H9 (cell line): ENCODE data around the gene MLYCD. TPM values are rescaled to one million over a fixed set of nuclear protein-coding genes. Genes with fewer than 3 reads are reported as not detected.
"Not testable (repeated sequence)": the region's sequence is repeated elsewhere in the genome, so short reads cannot be mapped to it uniquely, and the experiment has no call there.

Experiments used
- DNase-seq: peaks from one replicate; pipeline ENCODE4 v3.0.0-alpha.2; 2017
- H2AFZ ChIP-seq: one replicate; pipeline ENCODE4 v1.6.1; 2013; ENCODE audit warnings: mild to moderate bottlenecking, low read length, control low read depth, moderate library complexity
- H2AK5ac ChIP-seq: 2 replicates; pipeline ENCODE4 v1.6.1; 2013; ENCODE audit warnings: low read length, control low read depth, mixed read lengths; ENCODE audit not compliant: insufficient read length
- H2BK120ac ChIP-seq: one replicate; pipeline ENCODE4 v1.6.1; 2013; ENCODE audit warnings: low read depth, mild to moderate bottlenecking, low read length, control low read depth, inconsistent platforms; ENCODE audit not compliant: poor library complexity, severe bottlenecking
- H2BK12ac ChIP-seq: 2 replicates; pipeline ENCODE4 v1.6.1; 2013; ENCODE audit warnings: low read length, control low read depth, mixed read lengths, low read depth; ENCODE audit not compliant: insufficient read length
- H2BK15ac ChIP-seq: 2 replicates; pipeline ENCODE4 v1.6.1; 2013; ENCODE audit warnings: low read depth, low read length, control low read depth
- H2BK20ac ChIP-seq: one replicate; pipeline ENCODE4 v1.6.1; 2013; ENCODE audit warnings: low read depth, mild to moderate bottlenecking, low read length, control low read depth, inconsistent platforms; ENCODE audit not compliant: poor library complexity, severe bottlenecking
- H2BK5ac ChIP-seq: 2 replicates; pipeline ENCODE4 v1.6.1; 2013; ENCODE audit warnings: low read length, control low read depth, mixed read lengths; ENCODE audit not compliant: insufficient read length
- H3K14ac ChIP-seq: 2 replicates; pipeline ENCODE4 v1.6.1; 2013; ENCODE audit warnings: low read length, control low read depth; ENCODE audit not compliant: insufficient read depth
- H3K18ac ChIP-seq: 2 replicates; pipeline ENCODE4 v1.6.1; 2013; ENCODE audit warnings: low read depth, mild to moderate bottlenecking, mixed read lengths, low read length, control low read depth; ENCODE audit not compliant: insufficient read length
- H3K23ac ChIP-seq: 2 replicates; pipeline ENCODE4 v1.6.1; 2013; ENCODE audit warnings: low read length, control low read depth, mixed read lengths, low read depth; ENCODE audit not compliant: insufficient read length
- H3K23me2 ChIP-seq: 2 replicates; pipeline ENCODE4 v1.6.1; 2013; ENCODE audit warnings: low read depth, mild to moderate bottlenecking, mixed read lengths, low read length, control low read depth; ENCODE audit not compliant: insufficient read length, poor library complexity, severe bottlenecking
- H3K27ac ChIP-seq: 2 replicates; pipeline ENCODE4 v1.5.1; 2013; ENCODE audit warnings: low read length, control low read depth, mixed read lengths, low read depth; ENCODE audit not compliant: insufficient read length
- H3K27me3 ChIP-seq: 2 replicates; pipeline ENCODE4 v1.6.1; 2013; ENCODE audit warnings: low read length, control low read depth, inconsistent platforms; ENCODE audit not compliant: insufficient read depth
- H3K4ac ChIP-seq: 2 replicates; pipeline ENCODE4 v1.6.1; 2013; ENCODE audit warnings: low read depth, mild to moderate bottlenecking, control low read depth, inconsistent platforms, low read length, moderate library complexity
- H3K4me1 ChIP-seq: 2 replicates; pipeline ENCODE4 v1.6.1; 2013; ENCODE audit warnings: low read length, control low read depth, inconsistent platforms; ENCODE audit not compliant: insufficient read depth
- H3K4me2 ChIP-seq: 2 replicates; pipeline ENCODE4 v1.6.1; 2013; ENCODE audit warnings: low read length, control low read depth, mixed read lengths; ENCODE audit not compliant: insufficient read length, insufficient read depth
- H3K56ac ChIP-seq: 2 replicates; pipeline ENCODE4 v1.6.1; 2013; ENCODE audit warnings: low read depth, mild to moderate bottlenecking, mixed read lengths, low read length, control low read depth; ENCODE audit not compliant: insufficient read length
- H3K79me1 ChIP-seq: 2 replicates; pipeline ENCODE4 v1.6.1; 2013; ENCODE audit warnings: low read depth, mild to moderate bottlenecking, moderate library complexity, low read length, control low read depth, inconsistent platforms; ENCODE audit not compliant: insufficient read depth, poor library complexity, severe bottlenecking
- H3K79me2 ChIP-seq: 2 replicates; pipeline ENCODE4 v1.6.1; 2013; ENCODE audit warnings: low read length, control low read depth, inconsistent platforms; ENCODE audit not compliant: insufficient read depth
- H3K9ac ChIP-seq: 2 replicates; pipeline ENCODE4 v1.6.1; 2013; ENCODE audit warnings: low read length, control low read depth, mixed read lengths; ENCODE audit not compliant: insufficient read length; ENCODE audit errors: extremely low read depth
- H3K9me3 ChIP-seq: one replicate; pipeline ENCODE4 v1.6.1; 2013; ENCODE audit warnings: low read depth, low read length, inconsistent platforms; ENCODE audit not compliant: control insufficient read depth
- H3T11ph ChIP-seq: one replicate; pipeline ENCODE4 v1.6.1; 2013; ENCODE audit warnings: mild to moderate bottlenecking, low read length, control low read depth, inconsistent platforms
- H4K20me1 ChIP-seq: one replicate; pipeline ENCODE4 v1.6.1; 2013; ENCODE audit not compliant: control insufficient read depth, insufficient read length, insufficient read depth
- H4K5ac ChIP-seq: 2 replicates; pipeline ENCODE4 v1.6.1; 2013; ENCODE audit warnings: low read depth, mild to moderate bottlenecking, mixed read lengths, low read length, control low read depth; ENCODE audit not compliant: insufficient read length
- H4K8ac ChIP-seq: replicated peaks from 2 replicates; pipeline ENCODE4 v1.6.1; 2013; ENCODE audit warnings: low read length, control low read depth, mixed read lengths, low read depth; ENCODE audit not compliant: insufficient read length
- H4K91ac ChIP-seq: 2 replicates; pipeline ENCODE4 v1.6.1; 2013; ENCODE audit warnings: low read depth, mild to moderate bottlenecking, moderate library complexity, mixed read lengths, low read length, control low read depth; ENCODE audit not compliant: insufficient read length
- H3K27ac Mint-ChIP-seq, 3 experiments: 2 replicates in 2 of 3; 3 replicates in 1 of 3; pipeline ENCODE4 v1.8.0; 2020 to 2021; ENCODE audit warnings: mixed read lengths in 3 of 3, mild to moderate bottlenecking in 1 of 3, moderate library complexity in 1 of 3
- H3K27me3 Mint-ChIP-seq: 2 replicates; pipeline ENCODE4 v1.8.0; 2021; ENCODE audit warnings: low read depth, mild to moderate bottlenecking, moderate library complexity, mixed read lengths
- H3K36me3 Mint-ChIP-seq, 3 experiments: 2 replicates in 2 of 3; 3 replicates in 1 of 3; pipeline ENCODE4 v1.8.0; 2020 to 2021; ENCODE audit warnings: low read depth in 3 of 3, mixed read lengths in 3 of 3; ENCODE audit not compliant: insufficient read depth in 1 of 3
- H3K4me1 Mint-ChIP-seq, 2 experiments: 2 replicates each; pipeline ENCODE4 v1.8.0; 2020; ENCODE audit warnings: mixed read lengths in 2 of 2
- H3K4me3 Mint-ChIP-seq, 2 experiments: 2 replicates in 1 of 2; 3 replicates in 1 of 2; pipeline ENCODE4 v1.8.0; 2020 to 2021; ENCODE audit warnings: mild to moderate bottlenecking in 2 of 2, mixed read lengths in 2 of 2, moderate library complexity in 1 of 2
- H3K9me3 Mint-ChIP-seq, 2 experiments: 2 replicates in 1 of 2; 3 replicates in 1 of 2; pipeline ENCODE4 v1.8.0; 2020; ENCODE audit warnings: mild to moderate bottlenecking in 2 of 2, mixed read lengths in 2 of 2, moderate library complexity in 1 of 2
- CTCF ChIP-seq: fragments of 200-600 bp; sonication (generic); conservative IDR thresholded peaks from 3 replicates; pipeline ENCODE4 v1.8.0; 2021; ENCODE audit warnings: antibody characterized with exemption, mild to moderate bottlenecking
- WGBS: extraction: QIAGEN DNeasy Blood & Tissue Kit; methylation state at CpG from one replicate; pipeline ENCODE4 v1.1.7; 2013; ENCODE audit warnings: missing lambda C conversion rate, low lambda C conversion rate, mixed read lengths; ENCODE audit not compliant: insufficient read length; ENCODE audit errors: extremely low coverage; 5-methylcytosine and 5-hydroxymethylcytosine counted together
- total RNA-seq: library from RNA; stranded (reverse); gene quantifications from 2 replicates; pipeline ENCODE4 v1.2.1, GENCODE V29; 2021

Gene MLYCD
- total RNA-seq, 1 experiment from 2014 or later: 7.1 TPM

GRCh38 chr16:83950862-83951399 lies 52.0 kb downstream of the MLYCD start:
- H3K23ac ChIP-seq, H3K27ac ChIP-seq, H3K79me1 ChIP-seq, H4K8ac ChIP-seq, H2BK15ac ChIP-seq, H3K9me3 Mint-ChIP-seq, H3K9ac ChIP-seq, H4K5ac ChIP-seq, H3K4ac ChIP-seq, H3K56ac ChIP-seq, H2BK120ac ChIP-seq, H3K9me3 ChIP-seq, H2AK5ac ChIP-seq, H3K79me2 ChIP-seq, H3K23me2 ChIP-seq, H3K27me3 ChIP-seq, H3K14ac ChIP-seq, H3K27me3 Mint-ChIP-seq, H2BK20ac ChIP-seq, H3K4me1 ChIP-seq, H2BK12ac ChIP-seq, H3K4me3 Mint-ChIP-seq, H3K4me2 ChIP-seq, H4K91ac ChIP-seq, H3K18ac ChIP-seq, H2AFZ ChIP-seq, H2BK5ac ChIP-seq, H3K36me3 Mint-ChIP-seq, H3K27ac Mint-ChIP-seq, H4K20me1 ChIP-seq, H3T11ph ChIP-seq: not testable (repeated sequence)
- DNase-seq: peak; percentile 64
- WGBS: no CpG with 5 or more reads among the region's 10 CpGs
- peaks cover 10 to 14% of the 10 kb centered on the region in 2 experiments for H3K4me1 Mint-ChIP-seq
- peak; percentile 31; the same call in 2 of the 3 replicates for TF ChIP-seq CTCF
